ENCODE data around the gene ESR1. TPM values are rescaled to one million over a fixed set of nuclear protein-coding genes. Genes with fewer than 3 reads are reported as not detected.

The ESR1 gene
- total and polyA plus RNA-seq, 4 donors, result 0.05 to 16.1 (median 6.3) TPM

GRCh38 chr6:151784441-151785214 lies 22.9 kb upstream of the ESR1 start:
- Histone ChIP-seq H3K27ac (ENCODE audit: low read depth in 1 of 2, low read length in 2 of 2) (no peak overlapping the region), H3K9ac (ENCODE audit: low read depth in 1 of 2, low read length in 2 of 2) (no peak overlapping the region), H3K4me3 (ENCODE audit: low read depth in 1 of 3, low read length in 3 of 3) (no peak overlapping the region), H3K27me3 (ENCODE audit: control insufficient read depth in 4 of 4, insufficient read depth in 4 of 4, low read length in 3 of 4) (no peaks in the 10 kb centered on the region), H3K36me3 (ENCODE audit: control insufficient read depth in 4 of 4, insufficient read depth in 3 of 4, low read depth in 1 of 4, low read length in 3 of 4) (no peaks in the 10 kb centered on the region), H3K9me3 (ENCODE audit: control insufficient read depth in 4 of 4, low read length in 3 of 4) (no peaks in the 10 kb centered on the region), H3K4me1 (ENCODE audit: control insufficient read depth in 4 of 4, insufficient read depth in 4 of 4, low read length in 3 of 4) (no peaks in the 10 kb centered on the region)
- no peak for TF ChIP-seq MAX (IDR thresholded peaks at IDR 0.05)
- no peak for TF ChIP-seq YY1 (IDR thresholded peaks at IDR 0.05)
- no peak for TF ChIP-seq TAF1 (conservative IDR thresholded peaks at IDR 0.05)
- TF ChIP-seq RAD21 (IDR thresholded peaks at IDR 0.05), result no peak
- no peak for TF ChIP-seq HNF4A (conservative IDR thresholded peaks at IDR 0.05)
- no peak for TF ChIP-seq CTCF (IDR thresholded peaks at IDR 0.05; ENCODE audit: low read depth, low read length, missing input control)
- TF ChIP-seq RXRA (IDR thresholded peaks at IDR 0.05), result no peak
- TF ChIP-seq ZBTB33 (IDR thresholded peaks at IDR 0.05), result no peak
- no peak for TF ChIP-seq GABPA (IDR thresholded peaks at IDR 0.05 in 1 of 2, conservative IDR thresholded peaks at IDR 0.05 in 1 of 2)
- TF ChIP-seq JUND (IDR thresholded peaks at IDR 0.05), result no peak
- no peak for TF ChIP-seq NR2F2 (IDR thresholded peaks at IDR 0.05)
- no peak for TF ChIP-seq FOXA2 (IDR thresholded peaks at IDR 0.05)
- no peak for TF ChIP-seq HNF4G (IDR thresholded peaks at IDR 0.05)
- TF ChIP-seq EGR1 (IDR thresholded peaks at IDR 0.05; ENCODE audit: low read depth in 2 of 2), result no peak
- no peak for TF ChIP-seq REST (IDR thresholded peaks at IDR 0.05)
- no peak for TF ChIP-seq FOXA1 (IDR thresholded peaks at IDR 0.05)
- no peak for TF ChIP-seq ATF3 (IDR thresholded peaks at IDR 0.05)
- no peak for TF ChIP-seq SP1 (IDR thresholded peaks at IDR 0.05)
- DNase-seq (ENCODE audit: low spot score), result no peak
